ENCODE results near the gene FAM180B.

GRCh38 chr11:47550288-47551047 is 36.0 kb upstream of the FAM180B start:
- no peak for TF ChIP-seq CTCF (IDR thresholded peaks at IDR 0.05; ENCODE audit: low read length)
- TF ChIP-seq EZH2 (IDR thresholded peaks at IDR 0.05; ENCODE audit: borderline replicate concordance, low read length), result no peak
